ENCODE measurements around the gene PTPRF.

PTPRF gene

DNA sequence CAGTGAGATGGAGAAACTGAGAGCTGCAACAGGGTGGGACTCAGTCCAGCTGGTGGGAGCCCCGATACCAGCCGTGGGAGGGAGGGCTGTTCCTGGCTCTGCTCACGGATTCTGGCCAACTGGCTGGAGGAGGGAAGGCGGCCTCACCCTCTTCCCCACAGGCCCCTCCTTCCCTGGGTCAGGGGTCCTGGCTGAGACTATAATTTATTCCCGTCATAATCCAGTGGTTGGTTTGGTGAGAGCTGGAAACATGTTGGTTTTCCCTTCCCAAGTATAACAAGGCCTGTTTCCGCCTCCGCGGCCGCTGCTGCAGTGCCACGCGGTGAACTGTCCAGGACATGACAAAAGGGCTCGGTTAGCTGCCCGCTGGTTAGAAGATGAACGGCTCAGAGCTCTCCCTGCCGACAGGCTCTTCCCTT lies 10.0 kb downstream of the PTPRF start:
- TF ChIP-seq, protein P1, sequence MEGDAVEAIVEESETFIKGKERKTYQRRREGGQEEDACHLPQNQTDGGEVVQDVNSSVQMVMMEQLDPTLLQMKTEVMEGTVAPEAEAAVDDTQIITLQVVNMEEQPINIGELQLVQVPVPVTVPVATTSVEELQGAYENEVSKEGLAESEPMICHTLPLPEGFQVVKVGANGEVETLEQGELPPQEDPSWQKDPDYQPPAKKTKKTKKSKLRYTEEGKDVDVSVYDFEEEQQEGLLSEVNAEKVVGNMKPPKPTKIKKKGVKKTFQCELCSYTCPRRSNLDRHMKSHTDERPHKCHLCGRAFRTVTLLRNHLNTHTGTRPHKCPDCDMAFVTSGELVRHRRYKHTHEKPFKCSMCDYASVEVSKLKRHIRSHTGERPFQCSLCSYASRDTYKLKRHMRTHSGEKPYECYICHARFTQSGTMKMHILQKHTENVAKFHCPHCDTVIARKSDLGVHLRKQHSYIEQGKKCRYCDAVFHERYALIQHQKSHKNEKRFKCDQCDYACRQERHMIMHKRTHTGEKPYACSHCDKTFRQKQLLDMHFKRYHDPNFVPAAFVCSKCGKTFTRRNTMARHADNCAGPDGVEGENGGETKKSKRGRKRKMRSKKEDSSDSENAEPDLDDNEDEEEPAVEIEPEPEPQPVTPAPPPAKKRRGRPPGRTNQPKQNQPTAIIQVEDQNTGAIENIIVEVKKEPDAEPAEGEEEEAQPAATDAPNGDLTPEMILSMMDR (IDR thresholded peaks at IDR 0.05; ENCODE audit: low read depth, low read length): no peak
- no peak for TF ChIP-seq EZH2phosphoT487 (IDR thresholded peaks at IDR 0.05; ENCODE audit: low read depth)
- no peak overlapping the region for H2AFZ ChIP-seq (ENCODE audit: low read depth, low read length)
- H3K4me1 ChIP-seq (ENCODE audit: low read length): no peaks in the 10 kb centered on the region
- no peaks in the 10 kb centered on the region for H3K79me2 ChIP-seq (ENCODE audit: low read length)
- H3K36me3 ChIP-seq (replicated peaks; ENCODE audit: low read depth, low read length): no peaks in the 10 kb centered on the region
- H3K27me3 ChIP-seq (ENCODE audit: low read depth, low read length): no peaks in the 10 kb centered on the region
- no peak overlapping the region for H3K9ac ChIP-seq (ENCODE audit: low read length)
- H4K20me1 ChIP-seq (ENCODE audit: insufficient read depth, low read length): no peaks in the 10 kb centered on the region
- no peak overlapping the region for H3K27ac ChIP-seq (ENCODE audit: low read length)
- H3K4me2 ChIP-seq (ENCODE audit: low read length): no peak overlapping the region
- no peaks in the 10 kb centered on the region for H3K9me3 ChIP-seq (ENCODE audit: insufficient read depth, low read length)
- H3K4me3 ChIP-seq (ENCODE audit: low read length): no peak overlapping the region

DNA sequence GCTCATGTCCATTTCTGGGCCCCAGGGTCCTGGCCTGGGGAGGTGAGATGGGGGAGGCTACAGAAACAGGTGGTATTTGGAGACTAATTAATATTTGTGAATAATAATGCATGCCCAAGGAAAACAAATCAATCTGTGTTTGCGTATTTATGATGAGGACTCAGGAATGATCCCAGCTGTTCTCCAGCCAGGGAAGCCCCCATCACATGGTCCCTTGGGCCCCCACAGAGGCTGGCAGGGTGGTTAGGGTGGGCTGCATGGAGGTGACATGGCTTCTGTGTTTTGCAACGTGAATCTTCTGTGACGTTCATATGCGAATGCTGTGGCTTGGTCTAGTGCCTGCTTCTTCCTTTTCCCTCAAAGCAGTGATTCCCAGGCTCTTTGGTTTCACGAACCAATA lies 10.5 kb downstream of the PTPRF start:
- Histone ChIP-seq H2AFZ (ENCODE audit: low read depth, low read length) (no peak overlapping the region), H3K27ac (ENCODE audit: low read length) (no peak overlapping the region), H3K36me3 (replicated peaks; ENCODE audit: low read depth, low read length) (no peaks in the 10 kb centered on the region), H3K4me3 (ENCODE audit: low read length) (no peak overlapping the region), H4K20me1 (ENCODE audit: insufficient read depth, low read length) (no peaks in the 10 kb centered on the region), H3K4me2 (ENCODE audit: low read length) (no peak overlapping the region), H3K27me3 (ENCODE audit: low read depth, low read length) (no peaks in the 10 kb centered on the region), H3K79me2 (ENCODE audit: low read length) (no peaks in the 10 kb centered on the region), H3K9me3 (ENCODE audit: insufficient read depth, low read length) (no peaks in the 10 kb centered on the region), H3K9ac (ENCODE audit: low read length) (no peak overlapping the region), H3K4me1 (ENCODE audit: low read length) (no peaks in the 10 kb centered on the region)
- no peak for TF ChIP-seq EZH2phosphoT487 (IDR thresholded peaks at IDR 0.05; ENCODE audit: low read depth)
- TF ChIP-seq, protein P1 (IDR thresholded peaks at IDR 0.05; ENCODE audit: low read depth, low read length): no peak

DNA sequence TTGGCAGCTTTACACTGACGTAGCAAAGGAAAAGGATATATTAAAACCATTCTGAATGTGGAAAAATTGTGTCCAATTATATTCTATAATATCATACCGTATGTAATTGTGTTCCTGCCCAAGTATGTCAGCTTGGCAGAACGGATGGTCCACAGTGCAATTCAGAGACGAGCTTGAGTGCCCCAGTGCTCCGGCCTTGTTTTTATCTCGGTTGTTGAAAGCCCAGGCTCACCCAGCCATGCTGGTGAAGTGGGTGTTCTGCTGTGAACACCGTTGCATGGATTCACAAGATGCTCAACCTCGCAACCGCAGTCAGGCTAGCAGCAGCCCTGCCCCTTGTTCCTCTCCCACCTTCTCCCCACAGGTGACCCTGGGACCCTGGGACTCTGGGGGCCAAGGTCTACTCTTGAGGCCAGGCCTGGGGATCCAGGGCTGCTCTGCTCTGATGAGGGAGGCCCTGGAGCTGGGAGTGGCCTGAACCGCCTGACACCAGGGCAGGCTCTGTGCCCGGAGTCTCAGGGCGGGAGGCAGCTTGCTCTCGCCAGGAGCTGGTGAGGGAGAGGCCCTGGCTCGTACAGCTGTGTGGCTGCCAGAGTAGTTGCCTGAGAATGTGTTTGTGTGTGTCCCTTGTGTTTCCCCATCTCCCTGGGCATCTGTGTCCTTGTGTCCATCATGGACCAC lies 11.2 kb downstream of the PTPRF start:
- H3K36me3 ChIP-seq (replicated peaks; ENCODE audit: low read depth, low read length): no peaks in the 10 kb centered on the region
- no peak overlapping the region for H3K4me2 ChIP-seq (ENCODE audit: low read length)
- H3K79me2 ChIP-seq (ENCODE audit: low read length): no peaks in the 10 kb centered on the region
- TF ChIP-seq, protein P1 (IDR thresholded peaks at IDR 0.05; ENCODE audit: low read depth, low read length): no peak
- no peak for TF ChIP-seq EZH2phosphoT487 (IDR thresholded peaks at IDR 0.05; ENCODE audit: low read depth)
- H3K9me3 ChIP-seq (ENCODE audit: insufficient read depth, low read length): no peaks in the 10 kb centered on the region
- no peaks in the 10 kb centered on the region for H4K20me1 ChIP-seq (ENCODE audit: insufficient read depth, low read length)
- no peak overlapping the region for H3K4me3 ChIP-seq (ENCODE audit: low read length)
- H2AFZ ChIP-seq (ENCODE audit: low read depth, low read length): no peak overlapping the region
- no peaks in the 10 kb centered on the region for H3K27me3 ChIP-seq (ENCODE audit: low read depth, low read length)
- H3K4me1 ChIP-seq (ENCODE audit: low read length): no peaks in the 10 kb centered on the region
- H3K9ac ChIP-seq (ENCODE audit: low read length): no peak overlapping the region
- no peak overlapping the region for H3K27ac ChIP-seq (ENCODE audit: low read length)

DNA sequence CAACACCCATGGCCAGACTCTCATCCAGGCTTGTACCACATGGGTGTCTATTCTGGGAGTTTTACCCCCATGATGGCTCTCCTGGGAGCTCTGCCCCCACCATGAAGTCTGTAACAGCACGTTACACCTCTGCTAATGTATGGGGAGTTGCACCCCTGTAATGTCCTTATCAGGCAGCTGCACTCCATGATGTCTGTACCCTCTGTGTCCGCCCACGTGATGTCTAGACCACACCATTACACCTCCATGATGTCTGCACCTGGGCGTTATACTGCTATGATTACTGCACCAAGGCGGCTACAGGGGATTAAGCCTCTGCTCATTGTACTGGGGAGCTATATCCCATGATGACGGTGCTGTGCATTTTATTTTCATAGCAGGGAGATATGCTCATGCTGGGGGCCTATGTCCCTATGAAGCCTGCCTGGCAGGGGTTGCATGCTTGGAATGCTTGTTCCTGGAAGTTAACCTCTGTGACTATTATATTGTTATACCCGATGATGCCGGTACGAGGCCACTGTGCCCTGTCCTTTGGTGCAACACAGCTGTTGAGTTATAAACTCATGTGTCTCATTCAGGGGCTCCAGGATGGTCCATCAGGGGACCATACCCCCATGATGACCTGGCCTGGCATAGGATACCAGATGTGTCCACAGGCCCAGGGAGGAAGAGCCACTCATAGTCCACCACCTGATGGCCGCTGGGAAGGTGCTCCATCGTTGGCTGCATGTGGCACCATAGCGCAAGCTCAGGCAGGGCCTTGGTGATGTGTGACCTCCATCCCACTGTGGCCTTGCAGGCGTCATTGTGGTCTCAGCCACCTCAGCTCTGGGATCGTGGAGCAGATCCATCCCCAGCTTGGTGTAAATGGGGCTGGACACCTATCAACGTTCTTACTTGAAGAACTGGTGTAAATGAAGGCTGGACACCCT lies 12.1 kb downstream of the PTPRF start:
- Histone ChIP-seq H3K9ac (ENCODE audit: low read length) (no peak overlapping the region), H3K9me3 (ENCODE audit: insufficient read depth, low read length) (no peaks in the 10 kb centered on the region), H4K20me1 (ENCODE audit: insufficient read depth, low read length) (no peaks in the 10 kb centered on the region), H3K4me2 (ENCODE audit: low read length) (no peak overlapping the region), H3K27me3 (ENCODE audit: low read depth, low read length) (no peaks in the 10 kb centered on the region), H3K79me2 (ENCODE audit: low read length) (no peaks in the 10 kb centered on the region), H3K4me3 (ENCODE audit: low read length) (no peak overlapping the region), H3K36me3 (replicated peaks; ENCODE audit: low read depth, low read length) (no peaks in the 10 kb centered on the region), H2AFZ (ENCODE audit: low read depth, low read length) (no peak overlapping the region), H3K27ac (ENCODE audit: low read length) (no peak overlapping the region), H3K4me1 (ENCODE audit: low read length) (no peaks in the 10 kb centered on the region)
- TF ChIP-seq, protein P1 (IDR thresholded peaks at IDR 0.05; ENCODE audit: low read depth, low read length): no peak
- TF ChIP-seq EZH2phosphoT487 (IDR thresholded peaks at IDR 0.05; ENCODE audit: low read depth): no peak

All from OCI-LY3 (cell line).